Stimulated activated CD4-positive, alpha-beta T cell treated with anti-CD3 and anti-CD28 coated beads, Interleukin-4, amount 100 ng/mL, for 1 hour (primary cell): ENCODE measurements around the gene TMTC2.

Experiments used
- DNase-seq: peaks from one replicate; pipeline ENCODE4 v3.0.0-alpha.2; 2020

The TMTC2 gene

DNA sequence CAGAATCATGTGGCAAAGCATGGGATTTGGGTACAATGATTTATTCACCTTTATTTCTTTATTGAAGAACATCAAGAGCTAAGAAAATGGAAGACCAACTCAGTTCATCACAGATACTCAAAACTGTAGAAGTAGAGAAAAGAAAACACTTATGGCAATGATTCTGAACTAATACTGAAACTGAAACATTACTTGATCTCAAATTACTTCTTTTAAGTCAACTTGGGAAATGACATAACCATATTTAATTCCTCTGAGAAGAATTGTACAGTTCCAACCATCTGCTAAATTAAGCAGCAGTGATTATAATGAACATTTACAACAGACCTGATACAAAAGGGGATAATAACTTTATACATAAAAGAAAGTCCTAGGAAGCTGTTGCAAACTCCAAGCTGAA, 466.5 kb downstream of the TMTC2 start:
- DNase-seq = no peak

- no peak for DNase-seq
Observed at GRCh38 chr12:83156815-83157214, 470.1 kb downstream of the TMTC2 start.

- no peak for DNase-seq
Observed at GRCh38 chr12:83157604-83158003, 470.9 kb downstream of the TMTC2 start.

DNA sequence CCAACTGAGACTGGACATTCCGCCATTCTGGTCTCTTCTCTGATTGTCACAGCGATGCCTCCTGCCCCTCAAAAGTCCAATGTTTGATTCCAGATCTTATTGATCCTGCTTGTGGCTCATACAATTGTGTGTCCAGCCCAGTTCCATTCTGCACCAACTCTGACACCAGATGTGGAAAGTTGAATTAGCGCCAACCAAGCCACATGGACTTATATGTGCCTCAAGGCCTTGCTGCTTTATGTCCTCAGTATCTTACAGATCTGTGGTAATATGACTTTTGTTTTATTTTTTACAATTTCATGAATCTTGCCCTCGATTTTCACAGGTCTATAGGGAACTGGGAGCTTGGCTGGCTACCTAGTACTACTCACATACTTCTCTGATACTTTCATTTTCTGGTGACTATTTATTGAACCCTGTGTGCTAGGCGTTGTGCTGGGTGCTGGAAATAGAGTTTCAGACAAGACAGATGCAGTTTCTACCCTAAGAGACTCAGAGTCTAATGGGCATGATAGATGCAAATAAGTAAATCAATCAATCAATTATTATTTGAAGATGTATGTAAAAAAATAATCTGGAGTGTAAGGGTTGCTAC, 472.0 kb downstream of the TMTC2 start:
- DNase-seq = no peak

DNA sequence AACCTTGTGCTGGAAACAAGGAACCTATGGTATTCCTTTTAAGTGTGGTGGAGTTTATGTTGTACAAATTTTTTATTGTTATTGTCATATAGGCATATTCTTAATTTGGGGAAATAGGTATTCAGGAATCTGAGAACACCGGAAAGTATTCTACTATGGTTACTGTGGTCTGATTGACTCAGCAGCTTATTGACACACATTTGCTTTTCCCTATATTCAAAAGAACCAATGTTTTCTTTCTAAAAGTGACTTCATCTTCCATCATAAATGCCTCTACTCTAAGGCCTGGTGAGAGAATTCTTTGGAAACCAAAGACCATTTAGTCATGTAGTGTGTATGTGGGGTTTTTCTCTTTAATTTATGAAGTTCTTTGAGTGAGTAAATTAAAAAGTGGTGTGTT, 474.8 kb downstream of the TMTC2 start:
- DNase-seq = no peak

- no peak for DNase-seq
Observed at GRCh38 chr12:83168751-83169150, 482.0 kb downstream of the TMTC2 start.

GRCh38 chr12:83172441-83172840, 485.7 kb downstream of the TMTC2 start:
- DNase-seq = no peak

DNA sequence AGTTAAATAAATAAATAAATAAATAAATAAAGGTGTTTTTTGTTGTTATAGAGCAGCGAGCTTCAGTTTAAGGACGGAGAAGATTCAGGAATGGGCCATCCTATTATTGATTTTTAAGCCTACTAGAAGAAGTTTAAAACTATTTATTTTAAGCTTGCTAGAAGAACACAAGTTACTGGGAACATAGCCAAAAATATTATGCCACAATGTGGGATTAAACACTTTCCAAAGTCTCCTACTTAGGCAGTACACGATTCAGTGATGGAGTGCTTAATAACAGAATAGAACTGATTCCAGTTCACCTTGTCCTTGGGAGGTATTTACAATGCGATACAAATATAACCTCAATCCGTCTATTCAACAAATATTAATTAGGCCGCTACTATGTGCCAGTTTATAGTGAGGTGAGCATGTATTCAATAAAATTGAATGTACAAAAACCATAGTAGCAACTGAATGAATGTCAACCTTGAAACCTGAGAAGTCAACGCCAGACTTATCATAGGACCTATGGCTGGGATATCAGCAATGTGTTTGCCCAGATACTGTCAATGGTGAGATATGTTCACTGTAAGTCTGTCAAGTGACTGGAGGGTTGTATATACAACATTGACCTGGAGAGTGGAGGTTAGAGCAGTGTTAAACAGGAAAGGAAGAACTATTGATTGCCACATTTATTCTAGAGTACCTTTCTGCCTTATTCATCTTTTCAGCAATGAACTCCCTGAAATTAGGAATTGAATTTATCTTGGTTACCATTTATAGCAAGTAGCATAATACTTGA, 486.4 kb downstream of the TMTC2 start:
- no peak for DNase-seq

GRCh38 chr12:83179999-83180398, 493.3 kb downstream of the TMTC2 start:
- DNase-seq = no peak

- DNase-seq = no peak
Observed at GRCh38 chr12:83181074-83181473, 494.4 kb downstream of the TMTC2 start.

- no peak for DNase-seq
Observed at GRCh38 chr12:83183132-83183531, 496.4 kb downstream of the TMTC2 start.
